ENCODE data around the gene MEMO1. TPM values are rescaled to one million over a fixed set of nuclear protein-coding genes. Genes with fewer than 3 reads are reported as not detected.

The MEMO1 gene
- total RNA-seq, 1 experiment from 2014 or later: 44.7 TPM

DNA sequence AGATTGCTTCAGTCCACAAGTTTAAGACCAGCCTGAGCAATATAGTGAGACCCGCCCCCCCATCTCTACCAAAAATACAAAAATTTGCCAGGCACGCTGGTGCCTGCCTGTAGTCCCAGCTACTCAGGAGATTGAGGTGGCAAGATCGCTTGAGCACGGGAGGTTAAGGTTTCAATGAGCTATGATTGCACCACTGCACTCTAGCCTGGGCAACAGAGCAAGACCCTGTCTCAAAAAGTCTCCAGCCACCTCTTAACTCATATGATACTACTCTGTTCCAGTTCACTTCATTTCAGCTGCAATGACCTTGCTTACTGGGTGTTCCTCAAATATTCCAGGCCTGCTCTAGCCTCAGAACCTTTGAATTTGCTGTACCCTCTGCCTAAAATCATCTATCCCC lies 11.4 kb downstream of the MEMO1 start (continued):
- TF ChIP-seq, protein P1, sequence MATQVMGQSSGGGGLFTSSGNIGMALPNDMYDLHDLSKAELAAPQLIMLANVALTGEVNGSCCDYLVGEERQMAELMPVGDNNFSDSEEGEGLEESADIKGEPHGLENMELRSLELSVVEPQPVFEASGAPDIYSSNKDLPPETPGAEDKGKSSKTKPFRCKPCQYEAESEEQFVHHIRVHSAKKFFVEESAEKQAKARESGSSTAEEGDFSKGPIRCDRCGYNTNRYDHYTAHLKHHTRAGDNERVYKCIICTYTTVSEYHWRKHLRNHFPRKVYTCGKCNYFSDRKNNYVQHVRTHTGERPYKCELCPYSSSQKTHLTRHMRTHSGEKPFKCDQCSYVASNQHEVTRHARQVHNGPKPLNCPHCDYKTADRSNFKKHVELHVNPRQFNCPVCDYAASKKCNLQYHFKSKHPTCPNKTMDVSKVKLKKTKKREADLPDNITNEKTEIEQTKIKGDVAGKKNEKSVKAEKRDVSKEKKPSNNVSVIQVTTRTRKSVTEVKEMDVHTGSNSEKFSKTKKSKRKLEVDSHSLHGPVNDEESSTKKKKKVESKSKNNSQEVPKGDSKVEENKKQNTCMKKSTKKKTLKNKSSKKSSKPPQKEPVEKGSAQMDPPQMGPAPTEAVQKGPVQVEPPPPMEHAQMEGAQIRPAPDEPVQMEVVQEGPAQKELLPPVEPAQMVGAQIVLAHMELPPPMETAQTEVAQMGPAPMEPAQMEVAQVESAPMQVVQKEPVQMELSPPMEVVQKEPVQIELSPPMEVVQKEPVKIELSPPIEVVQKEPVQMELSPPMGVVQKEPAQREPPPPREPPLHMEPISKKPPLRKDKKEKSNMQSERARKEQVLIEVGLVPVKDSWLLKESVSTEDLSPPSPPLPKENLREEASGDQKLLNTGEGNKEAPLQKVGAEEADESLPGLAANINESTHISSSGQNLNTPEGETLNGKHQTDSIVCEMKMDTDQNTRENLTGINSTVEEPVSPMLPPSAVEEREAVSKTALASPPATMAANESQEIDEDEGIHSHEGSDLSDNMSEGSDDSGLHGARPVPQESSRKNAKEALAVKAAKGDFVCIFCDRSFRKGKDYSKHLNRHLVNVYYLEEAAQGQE (IDR thresholded peaks at IDR 0.05; ENCODE audit: low read depth): no peak
- TF ChIP-seq EGR1 (IDR thresholded peaks at IDR 0.05; ENCODE audit: low read depth): no peak

DNA sequence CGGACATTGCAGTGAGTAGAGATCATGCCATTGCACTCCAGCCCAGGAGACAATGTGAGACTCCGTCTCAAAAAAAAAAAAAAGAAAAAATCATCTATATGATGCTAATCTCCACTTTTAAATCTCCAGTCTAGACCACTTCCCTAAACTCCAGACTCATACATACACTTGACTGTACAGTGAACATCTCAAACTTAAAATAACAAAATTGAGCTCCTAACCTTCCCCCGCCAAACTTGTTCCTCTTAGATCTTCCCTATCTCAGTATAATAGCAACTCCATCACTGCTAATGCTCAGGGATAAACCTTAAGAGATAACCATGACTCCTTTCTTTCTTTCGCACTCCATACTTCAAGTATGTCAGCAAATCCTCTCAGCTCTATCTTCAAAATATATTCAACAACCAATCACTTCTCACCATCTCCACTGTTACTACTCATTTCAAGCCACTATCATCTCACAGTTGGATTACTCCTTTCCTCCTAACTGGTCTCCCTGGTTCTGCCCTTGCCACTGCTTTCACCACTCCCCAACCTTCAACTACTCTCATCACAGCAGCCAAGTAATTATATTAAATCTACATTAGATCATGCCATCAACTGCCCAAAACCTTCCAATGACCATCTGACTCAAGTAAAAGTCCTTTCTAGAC lies 12.0 kb downstream of the MEMO1 start:
- Histone ChIP-seq H3K9me3 (ENCODE audit: control insufficient read depth in 1 of 2, insufficient read depth in 1 of 2, low read depth in 1 of 2, low read length in 2 of 2) (no peaks in the 10 kb centered on the region), H4K20me1 (ENCODE audit: insufficient read depth) (peaks cover 9% of the 10 kb centered on the region; the same call in 1 of the 2 replicates), H3K27ac (ENCODE audit: low read depth, low read length) (no peak overlapping the region), H3K4me2 (ENCODE audit: low read length) (no peak overlapping the region), H3K36me3 (ENCODE audit: control insufficient read depth in 1 of 2, insufficient read depth in 2 of 2, low read length in 2 of 2) (no peaks in the 10 kb centered on the region), H2AFZ (ENCODE audit: low read depth, low read length, poor library complexity, severe bottlenecking) (no peak overlapping the region), H3K27me3 (ENCODE audit: insufficient read depth, low read length) (no peaks in the 10 kb centered on the region), H3K79me2 (ENCODE audit: insufficient read depth, low read length) (peaks cover 86% of the 10 kb centered on the region), H3K9ac (ENCODE audit: low read length) (no peak overlapping the region), H3K9me2 (ENCODE audit: insufficient read depth) (no peaks in the 10 kb centered on the region), H3K4me1 (ENCODE audit: control insufficient read depth in 1 of 2, insufficient read depth in 2 of 2, low read length in 2 of 2) (peaks cover 0 to 18% of the 10 kb centered on the region in 2 experiments; a peak in 2 of 4 replicates), H3K4me3 (replicated peaks in 1 of 2; ENCODE audit: low read depth in 1 of 2, low read length in 2 of 2) (no peak overlapping the region)
- no peak for DNase-seq (ENCODE audit: low read depth, low spot score)
- ChIA-PET RAD21 (ENCODE audit: low non-redundant PET in 1 of 2, low total read pairs in 2 of 2, uncharacterized antibody in 2 of 2, unreplicated experiment in 2 of 2) (no interaction called here), POLR2A (no interaction called here), CTCF (no interaction called here)
- no TSS peak for BruUV-seq (replicated peaks)
- TF ChIP-seq SIN3A (IDR thresholded peaks at IDR 0.05; ENCODE audit: low read depth): no peak
- no peak for ATAC-seq
- intact Hi-C loops (cut with micrococcal nuclease): no loop called here

DNA sequence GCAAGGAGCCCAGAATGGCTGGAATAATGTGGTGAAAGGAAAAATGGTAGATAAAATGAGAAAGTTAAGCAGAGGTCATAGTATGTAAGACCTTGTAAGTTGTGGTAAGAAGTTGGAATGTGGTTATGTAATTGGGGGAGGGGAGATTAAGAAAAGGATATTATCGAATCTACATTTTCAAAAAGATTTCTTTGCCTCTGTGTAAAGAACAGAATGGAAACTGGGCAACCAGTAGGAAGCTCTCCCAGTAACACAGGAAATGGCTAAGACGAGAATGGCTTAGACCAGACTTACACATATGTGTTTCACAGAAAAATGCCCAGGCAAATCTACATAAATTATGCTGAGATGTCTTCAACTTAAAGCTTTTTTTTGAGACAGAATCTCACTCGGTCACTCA lies 13.2 kb downstream of the MEMO1 start:
- no peak overlapping the region for H3K9ac ChIP-seq (ENCODE audit: low read length)
- H3K4me1 ChIP-seq (ENCODE audit: control insufficient read depth in 1 of 2, insufficient read depth in 2 of 2, low read length in 2 of 2): peaks cover 0 to 18% of the 10 kb centered on the region in 2 experiments; a peak in 2 of 4 replicates
- H3K79me2 ChIP-seq (ENCODE audit: insufficient read depth, low read length): peaks cover 86% of the 10 kb centered on the region
- H2AFZ ChIP-seq (ENCODE audit: low read depth, low read length, poor library complexity, severe bottlenecking): no peak overlapping the region
- H3K27ac ChIP-seq (ENCODE audit: low read depth, low read length): no peak overlapping the region
- H3K36me3 ChIP-seq (ENCODE audit: control insufficient read depth in 1 of 2, insufficient read depth in 2 of 2, low read length in 2 of 2): no peaks in the 10 kb centered on the region
- H3K4me2 ChIP-seq (ENCODE audit: low read length): no peak overlapping the region
- H3K9me3 ChIP-seq (ENCODE audit: control insufficient read depth in 1 of 2, insufficient read depth in 1 of 2, low read depth in 1 of 2, low read length in 2 of 2): no peaks in the 10 kb centered on the region
- ChIA-PET CTCF (no interaction called here), POLR2A (no interaction called here), RAD21 (ENCODE audit: low non-redundant PET in 1 of 2, low total read pairs in 2 of 2, uncharacterized antibody in 2 of 2, unreplicated experiment in 2 of 2) (no interaction called here)
- TF ChIP-seq RAD21 (IDR thresholded peaks at IDR 0.05; ENCODE audit: low read depth) (no peak), EZH2 (IDR thresholded peaks at IDR 0.05) (no peak), ELF1 (IDR thresholded peaks at IDR 0.05; ENCODE audit: borderline replicate concordance, low read depth) (no peak), EZH2phosphoT487 (IDR thresholded peaks at IDR 0.05; ENCODE audit: borderline replicate concordance) (no peak), EGR1 (IDR thresholded peaks at IDR 0.05; ENCODE audit: low read depth) (no peak), JUND (IDR thresholded peaks at IDR 0.05) (no peak)
- no peak overlapping the region for H3K4me3 ChIP-seq (replicated peaks in 1 of 2; ENCODE audit: low read depth in 1 of 2, low read length in 2 of 2)
- ATAC-seq (no peak), DNase-seq (ENCODE audit: low read depth, low spot score) (no peak)
- H4K20me1 ChIP-seq (ENCODE audit: insufficient read depth): peaks cover 9% of the 10 kb centered on the region; the same call in 1 of the 2 replicates
- no TSS peak for BruUV-seq (replicated peaks)
- intact Hi-C loops (cut with micrococcal nuclease): no loop called here
- H3K27me3 ChIP-seq (ENCODE audit: insufficient read depth, low read length): no peaks in the 10 kb centered on the region
- H3K9me2 ChIP-seq (ENCODE audit: insufficient read depth): no peaks in the 10 kb centered on the region

All from HCT116 (cell line).